Duodenal mucosa (tissue), 2 donors: ENCODE data around the gene DPYD.
"Not testable (repeated sequence)": the region's sequence is repeated elsewhere in the genome, so short reads cannot be mapped to it uniquely, and the experiment has no call there.

Experiments
- H3K27ac ChIP-seq: one replicate; pipeline ENCODE4 v1.7.0; 2013; ENCODE audit warnings: low read depth, low read length
- H3K27me3 ChIP-seq, 2 donors: one replicate each; pipeline ENCODE4 v1.7.0; 2013; ENCODE audit warnings: low read length in 2 of 2, control low read depth in 1 of 2; ENCODE audit not compliant: insufficient read depth in 2 of 2, control insufficient read depth in 1 of 2
- H3K36me3 ChIP-seq, 2 donors: one replicate each; pipeline ENCODE4 v1.7.0; 2013; ENCODE audit warnings: low read length in 2 of 2, control low read depth in 1 of 2; ENCODE audit not compliant: insufficient read depth in 2 of 2, control insufficient read depth in 1 of 2
- H3K4me1 ChIP-seq, 2 donors: one replicate each; pipeline ENCODE4 v1.7.0; 2013; ENCODE audit warnings: low read length in 2 of 2, control low read depth in 1 of 2; ENCODE audit not compliant: insufficient read depth in 2 of 2, control insufficient read depth in 1 of 2
- H3K4me3 ChIP-seq, 2 donors: one replicate each; pipeline ENCODE4 v1.7.0; 2013; ENCODE audit warnings: low read length in 2 of 2, low read depth in 1 of 2
- H3K9ac ChIP-seq, 2 donors: one replicate each; pipeline ENCODE4 v1.7.0; 2013; ENCODE audit warnings: low read length in 2 of 2, low read depth in 1 of 2
- H3K9me3 ChIP-seq, 2 donors: one replicate each; pipeline ENCODE4 v1.7.0; 2013; ENCODE audit warnings: low read length in 2 of 2, control low read depth in 1 of 2; ENCODE audit not compliant: control insufficient read depth in 1 of 2

DPYD gene

DNA sequence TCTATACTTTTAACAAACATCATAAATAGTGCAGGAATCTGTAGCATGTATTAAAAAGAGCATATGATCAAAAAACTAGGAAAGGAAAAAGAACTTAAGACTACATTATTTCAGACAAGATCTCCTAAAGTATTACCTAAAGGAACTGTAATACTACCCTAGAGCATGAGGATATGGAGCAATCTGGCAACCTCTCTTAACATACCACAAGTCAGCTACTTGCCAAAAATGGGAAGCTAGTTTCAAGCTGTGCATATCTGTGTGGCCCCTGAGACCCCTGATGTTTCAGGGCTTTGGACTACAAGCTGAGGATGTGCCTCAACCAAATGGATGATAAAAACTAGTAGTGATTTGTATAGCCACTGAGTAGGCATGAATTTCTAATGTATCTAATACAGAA lies 673.6 kb downstream of the DPYD start:
- H3K27me3 ChIP-seq = no peaks in the 10 kb centered on the region

GRCh38 chr1:97245682-97246081 lies 675.2 kb downstream of the DPYD start:
- H3K27ac ChIP-seq = no peak overlapping the region
- no peaks in the 10 kb centered on the region for H3K36me3 ChIP-seq

More for the DNA sequence above, 673.6 kb downstream of the DPYD start:
- H3K4me3 ChIP-seq = no peak overlapping the region
- H3K36me3 ChIP-seq = no peaks in the 10 kb centered on the region
- H3K9ac ChIP-seq = no peak overlapping the region
- no peak overlapping the region for H3K27ac ChIP-seq
- no peaks in the 10 kb centered on the region for H3K9me3 ChIP-seq
- peaks cover 0 to 8% of the 10 kb centered on the region in 2 donors for H3K4me1 ChIP-seq

DNA sequence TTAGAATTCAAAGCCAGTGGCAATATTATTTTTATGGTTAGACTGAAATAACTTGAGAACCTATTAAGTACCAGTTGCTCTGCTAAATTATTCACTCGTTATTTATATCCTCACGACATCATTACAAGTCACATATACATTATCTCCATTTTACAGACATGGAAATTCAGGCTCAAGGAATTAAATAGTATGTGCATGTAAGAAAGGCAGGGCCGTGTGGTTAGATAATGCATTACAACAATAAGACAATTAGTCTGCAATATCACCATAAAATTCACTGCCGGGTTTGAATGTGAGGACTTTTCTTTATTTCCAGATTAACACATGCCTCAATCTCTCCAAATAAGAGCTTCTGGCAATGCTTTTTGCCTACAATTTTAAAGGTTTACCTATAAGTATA lies 675.8 kb downstream of the DPYD start:
- no peak overlapping the region for H3K4me3 ChIP-seq
- H3K4me1 ChIP-seq = peaks cover 0 to 8% of the 10 kb centered on the region in 2 donors
- no peaks in the 10 kb centered on the region for H3K9me3 ChIP-seq
- no peak overlapping the region for H3K27ac ChIP-seq
- H3K9ac ChIP-seq = no peak overlapping the region
- no peaks in the 10 kb centered on the region for H3K36me3 ChIP-seq
- no peaks in the 10 kb centered on the region for H3K27me3 ChIP-seq

More at GRCh38 chr1:97245682-97246081, 675.2 kb downstream of the DPYD start:
- Histone ChIP-seq H3K9me3 (no peaks in the 10 kb centered on the region), H3K4me3 (no peak overlapping the region), H3K27me3 (no peaks in the 10 kb centered on the region), H3K9ac (no peak overlapping the region), H3K4me1 (peaks cover 0 to 8% of the 10 kb centered on the region in 2 donors)

- H3K36me3 ChIP-seq = no peaks in the 10 kb centered on the region
- peaks cover 0 to 8% of the 10 kb centered on the region in 2 donors for H3K4me1 ChIP-seq
- H3K9ac ChIP-seq = no peak overlapping the region
- H3K9me3 ChIP-seq = no peaks in the 10 kb centered on the region
- H3K27ac ChIP-seq = no peak overlapping the region
- no peak overlapping the region for H3K4me3 ChIP-seq
- no peaks in the 10 kb centered on the region for H3K27me3 ChIP-seq
Observed at GRCh38 chr1:97243973-97244560, 676.8 kb downstream of the DPYD start.

- Histone ChIP-seq H3K4me1 (no peaks in the 10 kb centered on the region), H3K27ac (no peak overlapping the region), H3K9ac (no peak overlapping the region), H3K4me3 (no peak overlapping the region), H3K9me3 (no peaks in the 10 kb centered on the region), H3K27me3 (no peaks in the 10 kb centered on the region), H3K36me3 (peaks cover 0 to 1% of the 10 kb centered on the region in 2 donors)
Observed at GRCh38 chr1:97238816-97239215, 682.0 kb downstream of the DPYD start.

- peaks cover 6 to 15% of the 10 kb centered on the region in 2 donors for H3K36me3 ChIP-seq
- not testable (repeated sequence) for H3K9ac ChIP-seq
Observed at GRCh38 chr1:97231354-97231753, 689.5 kb downstream of the DPYD start.

GRCh38 chr1:97212671-97213070 lies 708.2 kb downstream of the DPYD start:
- Histone ChIP-seq H3K27ac (no peak overlapping the region), H3K36me3 (no peaks in the 10 kb centered on the region), H3K9me3 (no peaks in the 10 kb centered on the region), H3K4me3 (no peak overlapping the region), H3K9ac (no peak overlapping the region), H3K27me3 (no peaks in the 10 kb centered on the region), H3K4me1 (no peaks in the 10 kb centered on the region)

More at GRCh38 chr1:97231354-97231753, 689.5 kb downstream of the DPYD start:
- H3K9me3 ChIP-seq, H3K4me1 ChIP-seq, H3K27ac ChIP-seq, H3K27me3 ChIP-seq, H3K4me3 ChIP-seq: not testable (repeated sequence)

- Histone ChIP-seq H3K4me1 (no peaks in the 10 kb centered on the region), H3K36me3 (no peaks in the 10 kb centered on the region), H3K27ac (no peak overlapping the region), H3K9me3 (no peaks in the 10 kb centered on the region), H3K9ac (no peak overlapping the region), H3K27me3 (no peaks in the 10 kb centered on the region), H3K4me3 (no peak overlapping the region)
Observed at GRCh38 chr1:97210307-97210706, 710.5 kb downstream of the DPYD start.

DNA sequence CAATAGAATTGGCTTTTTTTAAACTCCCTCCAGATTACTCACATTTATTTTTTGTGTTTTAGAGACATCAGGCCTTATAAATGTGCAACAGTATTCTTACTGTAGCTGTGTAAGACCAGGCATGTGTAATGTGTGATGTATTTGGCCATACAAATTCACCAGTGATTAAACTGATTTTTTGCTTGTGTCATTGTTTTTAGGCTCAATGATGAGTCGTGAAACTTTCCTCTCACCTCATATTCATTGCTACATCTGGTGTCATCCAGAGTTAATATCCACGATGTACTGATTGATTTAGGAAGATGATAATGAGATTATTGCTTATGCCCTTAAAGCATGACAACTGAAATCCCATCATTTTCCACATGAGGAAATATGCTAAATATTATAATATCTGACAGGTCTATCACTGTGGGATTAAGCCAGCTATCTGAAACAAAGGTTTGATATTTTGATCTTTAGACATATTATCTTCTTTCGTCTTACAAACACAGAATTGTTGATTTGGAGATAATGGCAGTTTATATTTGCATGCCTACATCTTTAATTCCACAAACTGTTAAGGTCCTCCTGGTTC lies 711.4 kb downstream of the DPYD start:
- Histone ChIP-seq H3K27ac (no peak overlapping the region), H3K4me3 (no peak overlapping the region), H3K4me1 (no peaks in the 10 kb centered on the region), H3K36me3 (no peaks in the 10 kb centered on the region), H3K27me3 (no peaks in the 10 kb centered on the region), H3K9me3 (no peaks in the 10 kb centered on the region), H3K9ac (no peak overlapping the region)

GRCh38 chr1:97207868-97208267 lies 713.0 kb downstream of the DPYD start:
- H3K4me3 ChIP-seq = no peak overlapping the region
- no peaks in the 10 kb centered on the region for H3K27me3 ChIP-seq
- H3K9ac ChIP-seq = no peak overlapping the region
- no peak overlapping the region for H3K27ac ChIP-seq
- H3K36me3 ChIP-seq = no peaks in the 10 kb centered on the region
- H3K4me1 ChIP-seq = peaks cover 0 to 4% of the 10 kb centered on the region in 2 donors
- H3K9me3 ChIP-seq = no peaks in the 10 kb centered on the region
